Esophagus squamous epithelium (tissue), 4 donors: ENCODE results near the gene ARHGEF18.

ENCODE experiments used
- POLR2A ChIP-seq, 4 donors: fragments of 450-650 bp; IDR thresholded peaks; one replicate each; pipeline ENCODE4 v1.6.1; 2017; ENCODE audit warnings: antibody characterized with exemption in 4 of 4, mild to moderate bottlenecking in 4 of 4, moderate library complexity in 3 of 4
- TF ChIP-seq, protein P1 (sequence below), 6 experiments: fragments of 450-650 bp in 4 of 6; fragments of 200-600 bp in 2 of 6; sonication (generic) in 2 of 6; IDR thresholded peaks; one replicate each; pipeline ENCODE4 v1.5.1; 2016 to 2019; ENCODE audit warnings: antibody characterized with exemption in 6 of 6, mild to moderate bottlenecking in 4 of 6, moderate library complexity in 4 of 6

DNA sequence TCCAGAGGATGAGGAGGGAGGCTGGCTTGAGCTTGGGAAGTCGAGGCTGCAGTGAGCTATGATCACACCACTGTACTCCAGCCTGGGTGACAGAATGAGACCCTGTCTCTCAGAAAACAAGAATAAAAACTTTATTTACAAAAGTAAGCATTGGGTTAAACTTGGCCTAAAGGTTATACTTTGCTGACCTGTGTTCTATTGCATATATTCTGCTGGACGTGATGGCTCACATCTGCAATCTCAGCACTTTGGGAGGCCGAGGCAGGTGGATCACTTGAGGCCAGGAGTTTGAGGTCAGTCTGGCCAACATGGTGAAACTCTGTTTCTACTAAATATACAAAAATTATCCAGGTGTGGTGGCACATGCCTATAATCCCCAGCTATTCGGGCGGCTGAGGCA, 6.6 kb upstream of the ARHGEF18 start:
- TF ChIP-seq, protein P1, sequence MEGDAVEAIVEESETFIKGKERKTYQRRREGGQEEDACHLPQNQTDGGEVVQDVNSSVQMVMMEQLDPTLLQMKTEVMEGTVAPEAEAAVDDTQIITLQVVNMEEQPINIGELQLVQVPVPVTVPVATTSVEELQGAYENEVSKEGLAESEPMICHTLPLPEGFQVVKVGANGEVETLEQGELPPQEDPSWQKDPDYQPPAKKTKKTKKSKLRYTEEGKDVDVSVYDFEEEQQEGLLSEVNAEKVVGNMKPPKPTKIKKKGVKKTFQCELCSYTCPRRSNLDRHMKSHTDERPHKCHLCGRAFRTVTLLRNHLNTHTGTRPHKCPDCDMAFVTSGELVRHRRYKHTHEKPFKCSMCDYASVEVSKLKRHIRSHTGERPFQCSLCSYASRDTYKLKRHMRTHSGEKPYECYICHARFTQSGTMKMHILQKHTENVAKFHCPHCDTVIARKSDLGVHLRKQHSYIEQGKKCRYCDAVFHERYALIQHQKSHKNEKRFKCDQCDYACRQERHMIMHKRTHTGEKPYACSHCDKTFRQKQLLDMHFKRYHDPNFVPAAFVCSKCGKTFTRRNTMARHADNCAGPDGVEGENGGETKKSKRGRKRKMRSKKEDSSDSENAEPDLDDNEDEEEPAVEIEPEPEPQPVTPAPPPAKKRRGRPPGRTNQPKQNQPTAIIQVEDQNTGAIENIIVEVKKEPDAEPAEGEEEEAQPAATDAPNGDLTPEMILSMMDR (IDR thresholded peaks at IDR 0.05), result no peak
- TF ChIP-seq POLR2A (IDR thresholded peaks at IDR 0.05), result no peak
